Dedifferentiated amniotic fluid mesenchymal stem cell (primary cell): Measurements from ENCODE around the gene KCNG2.

Experiments used
- DNase-seq: peaks from one replicate; pipeline ENCODE4 v3.0.0-alpha.2; 2016; ENCODE audit errors: extremely low spot score

The KCNG2 gene

DNA sequence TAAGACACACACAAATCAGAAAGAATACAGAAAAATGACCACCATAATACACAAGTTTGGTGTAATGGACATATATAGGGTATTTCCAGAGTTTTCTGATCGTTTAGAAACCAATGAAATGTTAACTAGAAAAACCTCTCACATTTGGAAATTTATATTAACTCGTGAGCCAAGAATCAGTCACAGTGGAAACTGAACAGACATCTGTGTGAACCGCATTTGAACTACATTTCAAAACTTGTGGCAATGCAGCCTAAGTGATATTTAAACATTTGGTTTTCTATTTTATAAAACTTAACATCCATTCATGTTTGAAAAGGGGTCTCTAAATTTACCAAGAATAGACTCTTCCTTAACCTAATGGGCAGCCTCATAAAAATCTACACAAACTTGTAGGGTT lies 29.0 kb upstream of the KCNG2 start:
- DNase-seq: no peak

DNA sequence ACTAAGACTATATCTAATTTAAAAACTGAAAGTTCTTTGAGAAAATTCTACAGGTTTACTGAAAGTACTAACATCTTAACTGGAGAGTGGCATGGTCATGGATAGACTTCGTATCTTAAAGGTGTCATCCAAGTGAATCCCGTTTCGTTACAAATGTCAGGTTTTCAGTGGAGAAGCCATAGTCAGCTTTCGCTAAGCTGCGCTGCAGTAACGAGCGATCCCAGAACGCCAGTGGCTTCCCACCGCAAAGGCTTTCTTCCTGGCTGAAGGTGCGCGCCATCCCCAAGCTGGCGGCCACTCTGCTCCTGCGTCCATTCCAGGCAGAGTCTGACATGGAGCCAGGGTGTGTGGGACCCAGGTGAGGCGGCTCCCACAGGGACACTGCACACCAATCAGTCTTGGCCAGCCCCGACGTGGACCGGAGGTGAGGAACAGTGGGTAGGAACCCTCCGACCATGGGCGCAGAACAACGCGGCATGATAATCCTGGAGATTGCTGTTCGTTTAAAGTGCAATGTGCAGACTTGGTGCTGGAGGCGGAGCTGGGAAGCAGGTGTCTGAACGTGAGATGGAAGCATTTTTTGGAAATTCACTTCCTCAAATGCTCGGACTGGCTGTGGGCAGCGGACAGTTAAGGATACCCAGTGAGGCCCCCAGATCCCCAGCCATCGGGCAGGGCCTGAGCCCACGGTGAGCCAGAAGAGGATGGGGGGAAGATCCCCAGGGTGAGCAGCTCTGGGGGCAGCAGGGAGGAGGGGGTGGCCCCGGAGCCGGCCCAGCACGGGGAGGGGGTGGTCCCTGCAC lies 27.8 kb upstream of the KCNG2 start:
- DNase-seq: no peak

DNA sequence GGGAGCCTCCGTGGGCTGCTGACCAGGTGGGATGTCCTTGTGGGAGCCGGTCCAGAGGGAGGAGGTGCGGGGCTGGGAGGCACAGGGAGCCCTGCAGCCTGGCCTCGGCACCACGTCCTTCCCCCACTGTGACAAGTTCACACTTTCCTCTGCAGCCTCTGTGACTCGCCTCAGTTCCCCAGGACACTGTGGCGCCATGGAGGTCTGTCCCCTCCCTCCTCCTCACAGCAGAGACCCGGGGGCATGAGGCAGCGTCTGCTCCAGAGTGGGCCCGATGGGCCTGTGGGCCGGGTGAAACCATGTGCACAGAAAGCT lies 27.3 kb upstream of the KCNG2 start:
- no peak for DNase-seq

DNA sequence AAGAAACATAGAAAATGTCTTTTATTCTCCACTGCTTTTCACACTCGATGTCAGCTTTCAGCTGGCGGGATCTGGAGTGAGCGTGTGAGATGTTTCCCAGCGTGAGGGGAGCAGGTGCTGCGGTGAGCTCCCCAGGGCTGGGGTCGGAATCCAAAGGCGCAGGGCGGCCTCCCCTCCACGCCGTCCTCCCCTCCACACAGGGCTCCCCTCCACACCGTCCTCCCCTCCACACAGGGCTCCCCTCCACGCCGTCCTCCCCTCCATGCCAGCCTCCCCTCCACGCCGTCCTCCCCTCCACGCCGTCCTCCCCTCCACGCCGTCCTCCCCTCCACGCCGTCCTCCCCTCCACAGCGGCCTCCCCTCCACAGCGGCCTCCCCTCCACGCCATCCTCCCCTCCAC lies 26.9 kb upstream of the KCNG2 start:
- no peak for DNase-seq

DNA sequence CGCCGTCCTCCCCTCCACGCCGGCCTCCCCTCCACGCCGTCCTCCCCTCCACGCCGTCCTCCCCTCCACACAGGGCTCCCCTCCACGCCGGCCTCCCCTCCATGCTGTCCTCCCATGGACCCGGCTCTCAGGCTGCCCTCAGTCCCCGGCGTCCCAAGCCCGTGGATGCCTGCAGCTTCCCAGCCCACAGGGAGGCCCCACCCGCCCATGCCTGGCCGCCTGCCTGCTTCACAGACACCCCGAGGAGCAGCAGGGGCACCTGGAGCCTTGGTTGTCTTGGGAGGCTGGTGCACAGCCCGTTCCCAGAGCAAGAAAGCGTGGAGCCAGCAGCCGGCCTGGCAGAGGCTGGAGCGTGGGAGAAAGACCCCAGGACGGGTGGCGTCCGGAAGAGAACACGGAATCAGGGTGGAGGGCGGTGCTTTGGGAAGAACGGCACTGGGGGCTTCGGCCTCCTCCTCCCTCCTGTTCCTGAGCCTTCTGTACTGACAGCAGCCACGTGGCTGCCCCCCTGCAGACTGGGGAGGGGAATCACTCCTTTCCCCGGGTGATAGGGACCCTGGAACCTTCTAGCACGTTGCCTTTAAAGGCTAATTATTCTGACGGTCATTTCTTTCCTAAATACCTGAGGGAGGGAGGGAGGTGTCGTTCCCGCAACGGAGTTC lies 26.2 kb upstream of the KCNG2 start:
- DNase-seq: no peak

DNA sequence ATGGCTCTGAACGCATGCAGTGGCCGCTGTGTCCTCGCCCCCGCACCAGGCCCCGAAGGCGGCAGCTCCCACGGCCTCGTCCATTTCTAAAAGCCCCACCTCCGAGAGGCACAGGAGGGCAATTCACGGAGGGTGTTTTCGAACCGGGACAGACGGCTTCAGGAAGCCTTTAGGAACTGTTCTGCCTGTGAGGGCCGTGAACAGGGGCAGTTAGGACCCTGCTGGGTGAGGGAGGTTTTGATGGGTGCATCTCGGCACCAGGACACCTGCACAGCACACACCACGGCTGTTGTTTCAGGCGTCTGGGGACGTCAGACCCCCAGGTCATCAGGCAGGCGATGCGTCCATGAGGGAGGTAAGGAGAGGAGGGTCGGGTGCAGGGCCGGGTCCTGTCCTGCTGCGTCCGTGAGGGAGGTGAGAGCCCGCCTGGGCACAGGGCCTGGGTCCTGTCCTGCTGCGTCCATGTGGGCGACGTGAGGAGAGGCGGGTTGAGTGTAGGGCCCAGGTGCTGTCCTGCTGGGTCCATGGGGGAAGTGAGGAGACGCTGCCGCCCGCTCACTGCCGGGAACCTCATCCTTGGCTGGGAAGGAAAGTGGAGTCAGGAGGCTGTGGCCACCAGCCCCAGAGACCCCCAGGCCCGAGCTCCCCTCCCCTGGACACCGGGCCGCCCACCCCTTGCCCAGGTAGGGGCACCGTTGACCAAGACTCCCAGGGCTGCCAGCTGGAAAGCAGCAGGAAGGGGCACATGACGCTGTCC lies 25.5 kb upstream of the KCNG2 start:
- no peak for DNase-seq

DNA sequence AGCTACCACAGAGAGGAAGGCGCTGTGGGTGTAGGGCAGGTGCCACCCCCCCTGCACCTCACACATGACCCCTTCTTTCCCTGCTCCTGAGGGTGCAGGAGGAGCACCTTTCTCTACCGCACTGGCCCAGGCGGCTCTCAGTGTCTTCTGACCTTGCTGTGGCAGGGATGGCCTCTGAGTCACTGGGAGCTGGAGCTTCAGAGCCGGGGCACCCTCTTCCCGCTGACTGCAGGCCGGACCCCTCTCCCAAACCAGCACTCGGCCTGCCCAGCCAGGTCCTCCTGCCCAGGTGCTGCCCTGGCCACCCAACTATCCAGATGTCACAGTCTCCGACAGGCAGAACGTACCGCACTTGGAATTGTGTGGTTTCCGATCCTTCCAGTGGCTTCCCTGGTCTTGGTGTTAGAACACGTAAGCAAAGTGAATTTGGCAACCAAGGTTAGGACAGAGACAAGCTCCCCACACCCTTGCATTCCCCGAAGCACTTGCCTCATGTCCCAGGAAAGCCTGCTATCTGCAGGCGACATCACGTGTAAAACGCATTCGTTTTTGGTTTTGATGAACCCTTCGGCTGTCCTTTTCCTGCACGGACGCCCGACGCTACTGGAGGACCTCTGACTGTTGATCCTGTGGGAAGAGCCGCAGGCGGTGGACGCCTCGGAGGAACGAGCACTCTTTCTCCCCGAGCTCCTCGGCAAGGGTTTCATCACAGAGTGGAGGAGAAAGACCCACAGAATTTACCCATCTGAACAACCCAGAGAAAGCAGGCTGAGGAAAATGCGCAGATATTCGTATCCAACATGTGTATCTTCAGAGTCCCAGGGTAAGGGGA lies 24.7 kb upstream of the KCNG2 start:
- DNase-seq: no peak

DNA sequence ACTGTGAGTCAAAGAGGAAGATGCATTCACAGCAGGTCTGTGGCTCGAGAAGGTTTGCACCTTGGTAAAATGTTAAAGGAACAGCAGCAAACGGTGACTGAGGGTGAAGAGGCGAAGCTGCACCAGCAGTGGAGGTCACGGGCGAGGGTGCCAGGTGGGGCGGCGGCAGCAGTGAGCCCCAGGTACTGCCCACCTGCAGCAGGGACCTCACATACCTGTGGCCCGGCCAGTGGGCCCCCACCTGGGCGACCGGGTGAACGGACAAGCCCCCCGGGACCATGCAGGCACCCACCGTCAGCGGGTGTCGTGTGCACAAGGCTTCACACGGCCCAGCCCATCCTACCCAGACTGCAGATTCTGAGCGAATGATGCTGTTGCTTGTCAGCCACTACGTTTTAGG lies 23.6 kb upstream of the KCNG2 start:
- no peak for DNase-seq

DNA sequence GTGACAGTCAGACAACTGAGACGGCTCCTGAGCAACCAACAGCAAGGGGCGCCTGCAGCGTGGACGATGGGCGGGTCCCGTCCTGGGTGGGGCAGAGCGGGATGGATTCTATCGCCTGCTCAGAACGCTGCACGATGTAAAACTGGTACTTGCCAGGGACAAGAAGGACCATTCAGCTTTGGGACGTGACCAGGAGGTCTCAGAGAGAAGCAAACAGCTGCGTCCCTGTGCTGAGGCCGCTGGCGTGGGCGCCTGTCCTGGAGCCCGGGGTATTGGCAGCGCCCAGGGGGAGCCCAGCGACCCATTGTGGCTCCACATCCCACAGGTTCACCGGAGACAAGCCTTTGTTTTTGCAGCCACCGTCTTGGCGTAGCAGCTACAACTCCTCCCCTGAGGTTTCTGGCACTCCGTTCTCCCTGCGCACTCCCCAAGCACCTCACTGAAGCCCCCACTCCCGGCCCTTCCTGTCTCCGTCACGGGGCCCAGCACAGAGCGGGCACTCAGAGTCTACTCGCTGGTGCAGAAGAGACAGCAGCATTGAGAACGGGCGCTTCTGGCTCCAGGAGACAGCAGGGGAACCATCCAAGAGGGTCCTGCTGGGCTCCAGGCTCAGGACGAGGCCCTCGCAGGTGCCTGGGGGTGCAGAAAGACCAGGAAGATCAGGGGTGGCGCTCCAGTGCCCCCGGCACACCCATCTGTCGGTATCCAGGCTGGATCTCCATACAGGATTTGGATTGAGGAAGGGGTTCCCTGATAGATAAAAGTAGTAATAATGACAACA lies 22.1 kb upstream of the KCNG2 start:
- no peak for DNase-seq

DNA sequence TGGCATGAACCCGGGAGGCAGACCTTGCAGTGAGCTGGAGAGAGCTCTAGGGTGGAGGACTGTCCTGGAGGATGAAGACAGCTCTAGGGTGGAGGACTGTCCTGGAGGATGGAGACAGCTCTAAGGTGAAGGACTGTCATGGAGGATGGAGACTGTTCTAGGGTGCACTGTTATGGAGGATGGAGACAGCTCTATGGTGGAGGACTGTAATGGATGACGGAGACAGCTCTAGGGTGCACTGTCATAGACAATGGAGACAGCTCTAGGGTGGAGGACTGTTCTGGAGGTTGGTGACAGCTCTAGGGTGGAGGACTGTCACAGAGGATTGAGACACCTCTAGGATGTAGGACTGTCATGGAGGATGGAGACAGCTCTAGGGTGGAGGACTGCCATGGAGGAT lies 21.1 kb upstream of the KCNG2 start:
- no peak for DNase-seq

DNA sequence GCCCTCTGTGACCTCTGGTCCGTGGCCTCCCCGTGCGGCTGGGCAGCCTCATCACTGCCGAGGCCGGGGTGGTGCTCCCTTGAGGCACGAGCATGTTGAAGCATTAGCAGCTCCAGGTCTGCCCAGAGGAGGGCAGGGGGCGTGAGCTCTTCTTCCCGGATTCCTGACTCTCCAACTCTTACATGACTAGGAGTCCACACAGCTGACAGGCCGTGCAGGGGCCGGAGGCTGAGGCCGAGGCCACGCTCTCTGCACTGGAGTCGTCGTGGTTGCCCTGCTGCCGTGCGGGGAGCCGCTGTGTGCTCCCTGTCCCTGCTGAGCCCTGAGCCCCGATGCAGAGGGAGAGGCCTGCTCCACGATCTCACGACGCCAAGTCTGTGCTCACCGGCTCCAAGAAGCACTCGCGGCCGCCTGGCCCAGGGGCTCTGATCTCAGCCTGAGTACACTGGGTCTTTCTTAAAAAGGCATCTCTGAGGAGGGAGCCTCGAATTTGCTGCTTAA lies 19.4 kb upstream of the KCNG2 start:
- no peak for DNase-seq

DNA sequence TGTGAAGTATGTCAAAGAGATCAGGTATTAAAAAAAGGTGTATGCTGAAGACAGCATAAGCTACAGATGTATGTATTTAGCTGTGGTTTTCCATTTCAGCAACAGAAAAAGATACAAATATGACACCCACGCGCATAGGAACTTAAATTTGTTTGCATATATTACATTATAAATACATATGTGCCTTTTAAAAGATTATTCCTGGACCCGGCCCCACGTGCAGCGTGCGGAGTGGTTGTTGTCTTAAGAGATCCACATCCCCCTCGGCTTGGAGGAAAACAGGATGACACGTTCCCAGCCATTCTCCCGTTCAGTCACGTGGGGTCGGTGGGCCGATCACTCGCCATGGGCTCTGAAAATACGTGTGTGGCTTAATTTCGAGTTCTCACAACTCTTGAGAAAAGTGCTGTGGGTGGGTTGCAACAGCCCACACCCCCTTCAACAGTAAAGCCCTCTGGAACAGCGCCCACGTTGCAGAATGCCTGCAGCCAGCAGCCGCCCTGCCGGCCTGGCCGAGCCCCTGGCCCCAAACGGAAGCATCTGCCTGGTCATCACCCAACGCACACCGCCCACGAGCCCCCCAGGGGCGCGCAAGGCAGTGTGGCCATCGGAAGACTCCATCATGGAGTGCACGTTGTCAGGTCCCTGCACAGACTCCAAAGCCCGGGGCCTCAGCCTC lies 18.6 kb upstream of the KCNG2 start:
- no peak for DNase-seq

DNA sequence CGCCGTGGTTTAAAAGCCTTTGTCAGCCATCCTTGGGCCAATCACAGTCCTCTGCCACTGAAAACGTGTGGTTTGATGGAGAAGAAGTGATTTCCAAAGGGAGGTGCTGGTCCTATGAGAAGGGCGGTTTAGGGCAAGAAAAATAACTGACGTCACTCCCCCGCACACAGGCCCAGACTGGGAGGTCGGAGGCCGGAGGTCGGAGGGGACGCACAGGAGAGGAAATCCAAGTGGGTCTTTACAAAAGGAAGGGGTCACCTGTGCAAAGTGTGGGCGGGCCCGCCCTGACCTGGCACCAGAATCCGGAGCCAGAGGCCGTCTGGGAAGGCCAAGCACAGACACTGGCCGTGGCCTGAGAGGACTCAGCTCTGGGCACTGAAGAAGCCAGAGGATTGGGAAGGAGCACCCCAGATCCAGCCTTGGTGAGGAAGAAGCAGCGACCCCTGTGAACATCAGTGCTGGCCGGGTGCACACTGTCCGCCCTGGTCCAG lies 18.0 kb upstream of the KCNG2 start:
- no peak for DNase-seq

DNA sequence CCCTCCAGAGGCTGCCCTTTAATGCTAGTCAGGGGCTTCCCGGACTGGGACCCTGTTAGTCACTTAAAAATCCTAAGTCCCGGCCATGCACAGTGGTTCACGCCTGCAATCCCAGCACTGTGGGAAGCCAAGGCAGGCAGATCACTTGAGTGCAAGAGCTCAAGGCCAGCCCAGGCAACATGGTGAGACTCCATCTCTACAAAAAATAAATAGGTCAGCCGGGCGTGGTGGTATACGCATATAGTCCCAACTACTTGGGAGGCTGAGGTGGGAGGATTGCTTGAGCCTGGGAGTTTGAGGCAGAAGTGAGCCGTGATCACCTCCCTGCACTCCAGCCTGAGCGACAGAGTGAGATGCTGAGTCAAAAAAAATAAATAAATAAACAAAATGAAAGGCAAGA lies 17.2 kb upstream of the KCNG2 start:
- no peak for DNase-seq

DNA sequence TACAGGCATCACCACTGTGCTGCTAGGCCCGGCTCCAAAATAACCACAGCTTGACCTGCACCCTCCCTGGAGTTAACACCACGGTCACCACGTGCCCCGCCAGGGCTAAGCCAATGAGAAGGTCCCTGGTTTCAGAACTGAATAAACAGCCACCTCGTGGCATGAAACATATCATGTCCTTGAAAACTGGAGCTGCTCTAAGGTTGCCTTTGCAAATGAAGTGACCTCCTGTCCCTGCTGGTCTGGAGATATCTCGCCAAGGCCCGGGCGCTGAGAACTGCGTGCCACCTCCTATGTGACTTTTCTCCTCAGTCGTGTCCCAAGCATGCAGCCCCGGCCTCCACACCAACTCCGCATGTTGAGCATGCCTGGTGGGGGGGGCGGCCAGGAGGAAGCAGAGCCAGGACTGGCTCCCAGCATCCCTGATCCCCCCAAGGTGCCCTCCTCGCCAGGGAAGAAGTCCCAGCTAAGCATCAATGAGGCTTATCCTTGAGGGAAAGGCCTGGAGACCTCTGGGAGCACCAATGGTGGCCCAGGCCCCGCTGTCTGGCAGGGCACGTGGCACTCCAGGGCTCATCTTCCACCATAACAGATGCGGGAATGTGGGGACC lies 16.3 kb upstream of the KCNG2 start:
- no peak for DNase-seq

DNA sequence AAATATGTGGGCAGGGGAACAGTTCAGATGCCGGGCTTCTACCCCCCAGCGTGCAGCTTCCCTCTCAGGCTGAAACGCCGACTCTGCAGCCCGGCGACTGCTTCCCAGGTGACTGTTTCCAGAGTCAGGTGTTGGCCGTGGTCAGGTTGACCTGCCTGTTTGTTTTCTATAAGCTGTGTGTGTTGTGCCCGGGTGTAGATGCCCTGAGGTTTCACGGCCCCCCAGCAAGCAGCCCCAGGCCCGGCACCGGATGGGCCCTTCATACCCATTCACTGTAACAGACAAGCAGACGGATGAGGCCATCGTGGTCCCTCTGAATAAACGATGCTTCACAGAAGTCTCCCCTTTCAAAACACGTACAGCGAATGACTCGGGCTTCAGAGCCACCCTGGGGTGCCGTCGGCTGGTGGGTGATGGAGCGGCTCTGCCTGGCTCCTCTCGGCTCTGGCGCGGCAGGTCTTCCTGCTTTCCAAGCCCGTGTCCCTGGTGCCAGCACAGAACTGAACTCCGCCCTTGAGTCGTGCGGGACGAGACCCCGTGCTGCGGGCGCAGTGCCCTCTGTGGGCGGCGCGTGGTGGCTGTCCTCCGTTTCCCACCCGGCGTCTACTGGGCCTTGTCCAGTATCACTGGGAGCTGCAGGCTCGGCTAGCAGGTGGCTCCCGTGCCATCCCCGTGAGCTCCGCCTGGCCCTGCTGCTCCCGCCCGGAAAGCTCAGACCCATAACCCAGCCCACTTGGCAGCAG lies 15.0 kb upstream of the KCNG2 start:
- DNase-seq: no peak

DNA sequence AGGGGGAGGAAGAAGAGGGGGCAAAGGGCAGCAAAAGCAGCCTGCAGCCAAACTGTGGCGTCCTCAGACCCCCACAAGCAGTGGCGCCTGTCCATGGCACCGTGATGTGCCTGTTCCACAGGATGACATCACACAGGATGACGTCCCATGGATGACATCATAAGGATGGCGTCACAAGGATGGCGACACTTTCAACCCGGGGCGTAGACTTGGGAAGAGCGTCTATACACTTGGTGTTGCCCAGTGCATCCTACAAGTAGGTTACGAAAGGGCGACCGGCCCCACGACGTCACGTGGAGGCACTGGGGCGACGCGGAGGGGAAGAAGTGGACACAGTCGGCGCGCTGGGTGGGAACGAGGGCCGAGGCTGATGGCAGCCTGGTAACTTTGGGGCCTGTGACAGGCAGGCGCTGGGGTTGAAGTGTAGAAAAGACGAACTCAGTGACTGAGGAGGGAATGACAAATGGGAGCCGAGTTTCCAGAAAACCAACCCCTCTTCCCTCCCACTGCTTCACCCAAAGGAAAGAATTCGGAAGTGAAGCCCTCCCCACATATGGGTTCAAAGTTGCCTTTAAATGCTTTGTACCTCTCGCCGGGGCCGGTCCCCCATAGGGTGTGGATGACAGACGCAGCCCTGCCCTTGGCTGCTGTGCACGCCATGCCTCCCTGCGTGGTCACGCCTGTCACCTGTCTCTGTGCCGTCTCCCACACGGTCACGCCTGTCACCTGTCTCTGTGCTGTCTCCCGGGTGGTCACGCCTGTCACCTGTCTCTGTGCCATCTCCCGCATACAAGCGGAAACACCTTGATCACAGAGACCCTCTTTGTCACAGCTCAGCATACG lies 13.4 kb upstream of the KCNG2 start:
- DNase-seq: no peak
